Endothelial cell of umbilical vein (primary cell): ENCODE measurements around the gene RNF148. TPM values are rescaled to one million over a fixed set of nuclear protein-coding genes. Genes with fewer than 3 reads are reported as not detected.

Source experiments
- BruUV-seq: library from RNA; stranded (reverse); fragments of 400-500 nt; replicated peaks from 2 replicates; lab custom pipeline; 2021; lab: Mats Ljungman, UMichigan
- CTCF ChIA-PET: fragments of 300-600, 350-600 bp; sonication (Branson Sonifier 250); formaldehyde crosslinking; loops from one replicate; lab custom pipeline; 2021; ENCODE audit warnings: antibody characterized with exemption, inconsistent platforms; lab: Charles Lee
- POLR2A ChIA-PET: fragments of 300-600, 350-600 bp; sonication (Branson Sonifier 250); formaldehyde crosslinking; loops from one replicate; lab custom pipeline; 2021; ENCODE audit warnings: antibody characterized with exemption, inconsistent platforms; lab: Charles Lee
- DNase-seq: peaks from one replicate; pipeline ENCODE4 v3.0.0-alpha.2; 2011; ENCODE audit warnings: low read depth, low spot score
- FAIRE-seq: peaks from 2 replicates; lab custom pipeline; 2011; peaks lifted over from hg19 to GRCh38; lab: Jason Lieb, UNC
- H2AFZ ChIP-seq: 2 replicates; pipeline ENCODE4 v1.6.0; 2012; ENCODE audit warnings: low read depth, low read length, control low read depth, inconsistent platforms
- H3K27ac ChIP-seq: 2 replicates; pipeline ENCODE4 v1.5.1; 2011; ENCODE audit warnings: low read depth, mild to moderate bottlenecking, control low read depth, low read length, moderate library complexity; ENCODE audit not compliant: insufficient read depth
- H3K27me3 ChIP-seq, 2 experiments: 2 replicates each; pipeline versions ENCODE4 v1.6.0 to v1.6.1; 2011; ENCODE audit warnings: low read length in 2 of 2, mixed read lengths in 1 of 2; ENCODE audit not compliant: control insufficient read depth in 2 of 2, insufficient read depth in 2 of 2
- H3K36me3 ChIP-seq, 2 experiments: 2 replicates in 1 of 2; 3 replicates in 1 of 2; pipeline ENCODE4 v1.5.1; 2011; ENCODE audit warnings: low read length in 2 of 2, mild to moderate bottlenecking in 1 of 2, moderate library complexity in 1 of 2; ENCODE audit not compliant: control insufficient read depth in 2 of 2, insufficient read depth in 2 of 2; ENCODE audit errors: extremely low read depth in 1 of 2
- H3K4me1 ChIP-seq: 3 replicates; pipeline ENCODE4 v1.5.1; 2011; ENCODE audit warnings: mild to moderate bottlenecking, low read length; ENCODE audit not compliant: control insufficient read depth, insufficient read depth; ENCODE audit errors: extremely low read depth
- H3K4me2 ChIP-seq: 2 replicates; pipeline ENCODE4 v1.6.1; 2011; ENCODE audit warnings: low read length, control low read depth, mixed read lengths; ENCODE audit not compliant: insufficient read depth
- H3K4me3 ChIP-seq, 3 experiments: fragments of 200-600 bp in 1 of 3; sonication (generic), shearing (Covaris generic) in 1 of 3; replicated peaks in 1 of 3; 2 replicates each; pipeline ENCODE4 v1.5.1; 2011 to 2016; ENCODE audit warnings: control low read depth in 3 of 3, low read length in 3 of 3, mild to moderate bottlenecking in 2 of 3, inconsistent platforms in 1 of 3, low read depth in 1 of 3, moderate library complexity in 1 of 3; ENCODE audit not compliant: insufficient read depth in 1 of 3
- H3K79me2 ChIP-seq: 2 replicates; pipeline ENCODE4 v1.6.0; 2012; ENCODE audit warnings: low read length, inconsistent platforms; ENCODE audit not compliant: control insufficient read depth, insufficient read depth
- H3K9ac ChIP-seq: replicated peaks from 2 replicates; pipeline ENCODE3; 2011; ENCODE audit warnings: low read length, control low read depth; ENCODE audit not compliant: insufficient read depth; ENCODE audit errors: extremely low read depth
- H3K9me1 ChIP-seq: replicated peaks from 3 replicates; pipeline ENCODE4 v1.6.0; 2011; ENCODE audit warnings: mild to moderate bottlenecking, low read length; ENCODE audit not compliant: control insufficient read depth, insufficient read depth; ENCODE audit errors: extremely low read depth
- H3K9me3 ChIP-seq: replicated peaks from 2 replicates; pipeline ENCODE4 v1.5.1; 2012; ENCODE audit warnings: low read length, inconsistent platforms; ENCODE audit not compliant: control insufficient read depth, insufficient read depth
- H4K20me1 ChIP-seq: replicated peaks from 2 replicates; pipeline ENCODE3; 2011; ENCODE audit warnings: mild to moderate bottlenecking, low read length; ENCODE audit not compliant: control insufficient read depth, insufficient read depth; ENCODE audit errors: extremely low read depth
- EZH2 ChIP-seq: IDR thresholded peaks from 2 replicates; pipeline ENCODE4 v1.6.1; 2012; ENCODE audit warnings: borderline replicate concordance, low read depth, mild to moderate bottlenecking, moderate library complexity, low read length, inconsistent platforms; ENCODE audit not compliant: severe bottlenecking
- FOS ChIP-seq: IDR thresholded peaks from 2 replicates; pipeline ENCODE4 v1.6.1; 2011; ENCODE audit warnings: mild to moderate bottlenecking, low read length, moderate library complexity, borderline replicate concordance; ENCODE audit not compliant: insufficient read depth
- GATA2 ChIP-seq: IDR thresholded peaks from 2 replicates; pipeline ENCODE4 v1.7.0; 2011; ENCODE audit warnings: low read depth, mild to moderate bottlenecking, moderate library complexity, mixed read lengths, low read length; ENCODE audit not compliant: insufficient read length, insufficient read depth
- JUN ChIP-seq: IDR thresholded peaks from 2 replicates; pipeline ENCODE4 v1.6.1; 2011; ENCODE audit warnings: borderline replicate concordance, low read depth; ENCODE audit not compliant: insufficient read length, insufficient read depth
- MAX ChIP-seq: IDR thresholded peaks from 2 replicates; pipeline ENCODE4 v1.6.1; 2011; ENCODE audit not compliant: insufficient read depth, insufficient read length
- MYC ChIP-seq: IDR thresholded peaks from one replicate; pipeline ENCODE4 v1.6.1; 2011; ENCODE audit warnings: mild to moderate bottlenecking, low read depth, low read length
- POLR2A ChIP-seq: IDR thresholded peaks from 2 replicates; pipeline ENCODE4 v1.6.1; 2012; ENCODE audit warnings: low read depth, mild to moderate bottlenecking, control low read depth, low read length
- POLR2AphosphoS5 ChIP-seq: IDR thresholded peaks from 2 replicates; pipeline ENCODE4 v1.6.1; 2012; ENCODE audit warnings: low read depth, mild to moderate bottlenecking, control low read depth, low read length, moderate library complexity; ENCODE audit not compliant: insufficient read depth
- dilution Hi-C: fragments of 300-500 bp; cut with MboI; formaldehyde crosslinking; loops from one replicate; pipeline ENCODE4 v1.15.0; 2019; ENCODE audit warnings: low sequenced_read_pairs; ENCODE audit not compliant: extremely low pct_ligation_motif_present
- intact Hi-C: fragments of 100-400 bp; cut with micrococcal nuclease; formaldehyde crosslinking; loops from one replicate; pipeline ENCODE4 v1.10.0; 2022
- polyA plus RNA-seq, 4 experiments: library from polyadenylated mRNA; depleted of rRNA in 3 of 4; stranded (reverse) in 3 of 4; unstranded in 1 of 4; fragments of >200 nt; gene quantifications; 2 replicates each; pipeline versions ENCODE4 v1.2.1 to v1.2.3, GENCODE V29; 2011 to 2012; ENCODE audit warnings: missing spikeins in 1 of 4
- total RNA-seq: library from RNA; stranded (reverse); gene quantifications from 2 replicates; pipeline ENCODE4 v1.2.3, GENCODE V29; 2021
- TF ChIP-seq, protein P1 (sequence below), 2 donors: IDR thresholded peaks; 1 replicate in 1 of 2; 2 replicates in 1 of 2; pipeline ENCODE4 v1.5.1; 2011; ENCODE audit warnings: low read length in 2 of 2, mild to moderate bottlenecking in 2 of 2, moderate library complexity in 2 of 2, control low read depth in 1 of 2, inconsistent platforms in 1 of 2, low read depth in 1 of 2; ENCODE audit not compliant: insufficient read depth in 1 of 2; ENCODE audit errors: extremely low read depth in 1 of 2

RNF148 gene
- total and polyA plus RNA-seq, 2 donors (not counting 3 experiments of a cell fraction or from before 2014, with no cell fraction given): 0.12 to 0.95 TPM

GRCh38 chr7:122727354-122727753 is 24.6 kb upstream of the RNF148 start:
- intact Hi-C loops (no loop called here), dilution Hi-C loops (no loop called here)
- no peaks in the 10 kb centered on the region for H3K27me3 ChIP-seq
- no peak overlapping the region for H3K4me3 ChIP-seq
- DNase-seq: no peak
- TF ChIP-seq MAX (no peak), EZH2 (no peak), FOS (no peak), POLR2A (no peak), GATA2 (no peak), POLR2AphosphoS5 (no peak), JUN (no peak), MYC (no peak)
- TF ChIP-seq, protein P1, sequence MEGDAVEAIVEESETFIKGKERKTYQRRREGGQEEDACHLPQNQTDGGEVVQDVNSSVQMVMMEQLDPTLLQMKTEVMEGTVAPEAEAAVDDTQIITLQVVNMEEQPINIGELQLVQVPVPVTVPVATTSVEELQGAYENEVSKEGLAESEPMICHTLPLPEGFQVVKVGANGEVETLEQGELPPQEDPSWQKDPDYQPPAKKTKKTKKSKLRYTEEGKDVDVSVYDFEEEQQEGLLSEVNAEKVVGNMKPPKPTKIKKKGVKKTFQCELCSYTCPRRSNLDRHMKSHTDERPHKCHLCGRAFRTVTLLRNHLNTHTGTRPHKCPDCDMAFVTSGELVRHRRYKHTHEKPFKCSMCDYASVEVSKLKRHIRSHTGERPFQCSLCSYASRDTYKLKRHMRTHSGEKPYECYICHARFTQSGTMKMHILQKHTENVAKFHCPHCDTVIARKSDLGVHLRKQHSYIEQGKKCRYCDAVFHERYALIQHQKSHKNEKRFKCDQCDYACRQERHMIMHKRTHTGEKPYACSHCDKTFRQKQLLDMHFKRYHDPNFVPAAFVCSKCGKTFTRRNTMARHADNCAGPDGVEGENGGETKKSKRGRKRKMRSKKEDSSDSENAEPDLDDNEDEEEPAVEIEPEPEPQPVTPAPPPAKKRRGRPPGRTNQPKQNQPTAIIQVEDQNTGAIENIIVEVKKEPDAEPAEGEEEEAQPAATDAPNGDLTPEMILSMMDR (IDR thresholded peaks at IDR 0.05; ENCODE audit: extremely low read depth in 1 of 2, insufficient read depth in 1 of 2, low read depth in 1 of 2, low read length in 2 of 2): no peak
- FAIRE-seq: no peak
- no peaks in the 10 kb centered on the region for H3K9me3 ChIP-seq
- POLR2A ChIA-PET: no interaction called here
- no peak overlapping the region for H3K27ac ChIP-seq
- no peak overlapping the region for H3K9ac ChIP-seq
- no peaks in the 10 kb centered on the region for H3K36me3 ChIP-seq
- no TSS peak for BruUV-seq
- no peaks in the 10 kb centered on the region for H3K4me1 ChIP-seq
- H2AFZ ChIP-seq: no peak overlapping the region
- no peaks in the 10 kb centered on the region for H4K20me1 ChIP-seq
- no peaks in the 10 kb centered on the region for H3K79me2 ChIP-seq
- no peak overlapping the region for H3K4me2 ChIP-seq
- H3K9me1 ChIP-seq: no peaks in the 10 kb centered on the region
- CTCF ChIA-PET: interaction anchor here (0.7 kb wide), 1 partner anchor 20 kb away, joined by 3 read pairs; no protein-coding TSS in a partner anchor
